OCI-LY7 (cell line): ENCODE data around the gene CORO1C. TPM values are rescaled to one million over a fixed set of nuclear protein-coding genes. Genes with fewer than 3 reads are reported as not detected.
"Not testable (repeated sequence)": the region's sequence is repeated elsewhere in the genome, so short reads cannot be mapped to it uniquely, and the experiment has no call there.

Source experiments
- BruUV-seq: library from RNA; stranded (reverse); fragments of 400-500 nt; replicated peaks from 2 replicates; lab custom pipeline; 2021; lab: Mats Ljungman, UMichigan
- CTCF ChIA-PET: fragments of 300-600 bp; sonication (Branson Sonifier 250); formaldehyde crosslinking; loops from one replicate; lab custom pipeline; 2022; ENCODE audit warnings: antibody characterized with exemption; ENCODE audit not compliant: unreplicated experiment; lab: Charles Lee
- POLR2A ChIA-PET: fragments of 300-600 bp; sonication (Branson Sonifier 250); formaldehyde crosslinking; loops from one replicate; lab custom pipeline; 2022; ENCODE audit warnings: antibody characterized with exemption; lab: Charles Lee
- DNase-seq: peaks from one replicate; pipeline ENCODE4 v3.0.0-alpha.2; 2015; ENCODE audit warnings: low spot score
- H2AFZ ChIP-seq: fragments of 200-600 bp; sonication (generic), shearing (Covaris generic); 2 replicates; pipeline ENCODE4 v1.6.1; 2014; ENCODE audit warnings: mild to moderate bottlenecking, antibody characterized with exemption, low read length, moderate library complexity
- H3K27ac ChIP-seq: fragments of 200-600 bp; sonication (generic); 2 replicates; pipeline ENCODE4 v1.5.1; 2014; ENCODE audit warnings: mixed run types, low read depth, mild to moderate bottlenecking, moderate library complexity, low read length, inconsistent platforms; ENCODE audit not compliant: poor library complexity, severe bottlenecking
- H3K36me3 ChIP-seq: fragments of 200-600 bp; sonication (generic); 2 replicates; pipeline ENCODE4 v1.6.1; 2014; ENCODE audit warnings: mild to moderate bottlenecking, antibody characterized with exemption, low read length, moderate library complexity, mixed read lengths; ENCODE audit not compliant: insufficient read depth
- H3K4me1 ChIP-seq: fragments of 200-600 bp; sonication (generic); 2 replicates; pipeline ENCODE4 v1.5.1; 2014; ENCODE audit warnings: mild to moderate bottlenecking, low read length; ENCODE audit not compliant: insufficient read depth, poor library complexity, severe bottlenecking
- H3K4me2 ChIP-seq: fragments of 200-600 bp; sonication (generic); 2 replicates; pipeline ENCODE4 v1.6.1; 2014; ENCODE audit warnings: mild to moderate bottlenecking, low read length
- H3K4me3 ChIP-seq: fragments of 200-600 bp; sonication (generic); 2 replicates; pipeline ENCODE4 v1.5.1; 2014; ENCODE audit warnings: mild to moderate bottlenecking, low read depth, low read length; ENCODE audit not compliant: poor library complexity, severe bottlenecking
- H3K79me2 ChIP-seq: fragments of 200-600 bp; sonication (generic); 2 replicates; pipeline ENCODE4 v1.6.1; 2016; ENCODE audit warnings: low read depth, mild to moderate bottlenecking, low read length, moderate library complexity, mixed read lengths; ENCODE audit not compliant: insufficient read depth
- H3K9me2 ChIP-seq: fragments of 200-600 bp; sonication (generic); 2 replicates; pipeline ENCODE4 v1.6.1; 2016; ENCODE audit warnings: mild to moderate bottlenecking, low read length, mixed read lengths; ENCODE audit not compliant: insufficient read depth
- H3K9me3 ChIP-seq: fragments of 200-600 bp; sonication (generic); 2 replicates; pipeline ENCODE4 v1.6.1; 2014; ENCODE audit warnings: mild to moderate bottlenecking, mixed run types, low read length, mixed read lengths
- H4K20me1 ChIP-seq: fragments of 200-600 bp; sonication (generic); 2 replicates; pipeline ENCODE4 v1.6.1; 2014; ENCODE audit warnings: mild to moderate bottlenecking, antibody characterized with exemption, low read length, moderate library complexity, mixed read lengths; ENCODE audit not compliant: insufficient read depth
- CTCF ChIP-seq: fragments of 200-600 bp; sonication (generic); conservative IDR thresholded peaks from 2 replicates; pipeline ENCODE4 v1.5.1; 2014; ENCODE audit warnings: mild to moderate bottlenecking, antibody characterized with exemption, low read length, moderate library complexity, mixed read lengths
- EZH2phosphoT487 ChIP-seq: fragments of 200-600 bp; sonication (generic); IDR thresholded peaks from 2 replicates; pipeline ENCODE4 v1.6.1; 2018; ENCODE audit warnings: low read depth, borderline replicate concordance, mild to moderate bottlenecking, mixed run types, antibody characterized with exemption, low read length, moderate library complexity, mixed read lengths
- intact Hi-C: fragments of 100-400 bp; cut with micrococcal nuclease; formaldehyde crosslinking; loops from one replicate; pipeline ENCODE4 v1.10.0; 2022; ENCODE audit not compliant: unreplicated experiment
- total RNA-seq, 2 experiments: library from RNA; depleted of rRNA in 1 of 2; stranded (reverse); fragments of >200 nt in 1 of 2; shearing (Covaris generic) in 1 of 2; gene quantifications; 2 replicates each; pipeline ENCODE4 v1.2.3, GENCODE V29; 2014 to 2022

CORO1C gene
- total RNA-seq, 2 experiments from 2014 or later, result 74.7 to 148 TPM

GRCh38 chr12:108753976-108754375 is 22.7 kb upstream of the CORO1C start:
- CTCF ChIA-PET, result interaction anchor here (1.0 kb wide), 1 partner anchor 11 kb away, joined by 3 read pairs; no protein-coding TSS in a partner anchor
- BruUV-seq, result no TSS peak

GRCh38 chr12:108752387-108752786 is 21.1 kb upstream of the CORO1C start:
- no peaks in the 10 kb centered on the region for H3K9me2 ChIP-seq
- POLR2A ChIA-PET, result interaction anchor here (0.7 to 1.2 kb wide), 3 partner anchors 18 to 183 kb away, joined by 3 read pairs; no protein-coding TSS in a partner anchor
- TF ChIP-seq EZH2phosphoT487, result no peak
- no peak for TF ChIP-seq CTCF
- H3K79me2 ChIP-seq, result no peaks in the 10 kb centered on the region
- no peak overlapping the region for H3K4me3 ChIP-seq
- intact Hi-C loops, result no loop called here
- H3K27ac ChIP-seq, result no peak overlapping the region
- no peaks in the 10 kb centered on the region for H3K36me3 ChIP-seq
- no TSS peak for BruUV-seq
- H2AFZ ChIP-seq, result no peak overlapping the region
- H3K4me2 ChIP-seq, result no peak overlapping the region
- no peaks in the 10 kb centered on the region; the same call in 1 of the 2 replicates for H3K9me3 ChIP-seq
- no peaks in the 10 kb centered on the region for H3K4me1 ChIP-seq
- no peak for DNase-seq
- no peaks in the 10 kb centered on the region for H4K20me1 ChIP-seq
- CTCF ChIA-PET, result no interaction called here

More at GRCh38 chr12:108753976-108754375, 22.7 kb upstream of the CORO1C start:
- TF ChIP-seq CTCF (no peak), EZH2phosphoT487 (no peak)
- Histone ChIP-seq H3K79me2 (no peaks in the 10 kb centered on the region), H3K27ac (no peak overlapping the region), H3K4me3 (no peak overlapping the region), H3K4me1 (no peaks in the 10 kb centered on the region), H4K20me1 (no peaks in the 10 kb centered on the region), H2AFZ (no peak overlapping the region), H3K9me3 (no peaks in the 10 kb centered on the region), H3K9me2 (no peaks in the 10 kb centered on the region), H3K4me2 (no peak overlapping the region), H3K36me3 (no peaks in the 10 kb centered on the region)
- intact Hi-C loops, result no loop called here
- DNase-seq, result no peak
- POLR2A ChIA-PET, result no interaction called here

- H3K4me3 ChIP-seq, result no peak overlapping the region
- H4K20me1 ChIP-seq, result no peaks in the 10 kb centered on the region
- no peak overlapping the region for H3K4me2 ChIP-seq
- POLR2A ChIA-PET, result interaction anchor here (0.5 to 1.2 kb wide), 4 partner anchors 18 to 55 kb away, joined by 3 to 4 read pairs (median 3); no protein-coding TSS in a partner anchor
- no peak overlapping the region for H2AFZ ChIP-seq
- no peak overlapping the region for H3K27ac ChIP-seq
- no peaks in the 10 kb centered on the region for H3K36me3 ChIP-seq
- H3K4me1 ChIP-seq, result no peaks in the 10 kb centered on the region
- CTCF ChIA-PET, result no interaction called here
- no peaks in the 10 kb centered on the region; the same call in 1 of the 2 replicates for H3K9me3 ChIP-seq
- intact Hi-C loops, result no loop called here
- no peak for TF ChIP-seq EZH2phosphoT487
- no peak for TF ChIP-seq CTCF
- DNase-seq, result no peak
- H3K9me2 ChIP-seq, result no peaks in the 10 kb centered on the region
- no peaks in the 10 kb centered on the region for H3K79me2 ChIP-seq
- BruUV-seq, result no TSS peak
These were observed 20.5 kb upstream of the CORO1C start for GRCh38 chr12:108751821-108752220.

- H3K4me3 ChIP-seq, H3K9me3 ChIP-seq, H3K4me1 ChIP-seq, H3K79me2 ChIP-seq, H4K20me1 ChIP-seq, intact Hi-C loops, H3K36me3 ChIP-seq, H3K27ac ChIP-seq, H3K4me2 ChIP-seq, CTCF ChIA-PET, H2AFZ ChIP-seq, H3K9me2 ChIP-seq, BruUV-seq, DNase-seq: not testable (repeated sequence)
- POLR2A ChIA-PET, result interaction anchor here (0.6 kb wide), 1 partner anchor 43 kb away, joined by 4 read pairs; no protein-coding TSS in a partner anchor
These were observed 19.7 kb upstream of the CORO1C start for GRCh38 chr12:108751003-108751402.
